ENCODE results near the gene PTPRK.

DNA sequence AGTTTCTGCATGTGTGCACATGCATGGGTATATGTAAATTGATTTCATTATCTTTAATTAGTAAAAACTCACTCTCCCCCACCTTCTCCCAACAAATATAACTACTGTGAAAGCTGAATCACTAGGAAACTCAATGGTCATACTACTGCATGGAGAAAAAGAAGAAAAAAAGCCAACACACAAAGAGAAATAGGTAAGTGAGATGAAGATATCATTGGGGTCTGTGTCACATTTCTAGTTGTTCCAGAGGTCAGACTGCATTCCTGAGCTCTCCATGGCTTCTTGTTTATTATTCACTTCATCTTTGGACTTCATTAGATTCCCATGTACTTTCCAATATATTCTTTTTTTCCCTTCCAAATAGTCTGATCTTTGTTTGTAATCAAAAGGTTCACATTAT lies 98.2 kb downstream of the PTPRK start:
- no peak for TF ChIP-seq POLR2A (IDR thresholded peaks at IDR 0.05; ENCODE audit: low read length)
- TF ChIP-seq GATA1 (IDR thresholded peaks at IDR 0.05; ENCODE audit: low read depth, low read length), result no peak

Measured in erythroblast (primary cell).